KMS-11 (cell line): ENCODE measurements around the gene CLEC17A.

Experiments
- H2AFZ ChIP-seq: fragments of 200-600 bp; sonication (generic); 2 replicates; pipeline ENCODE4 v1.6.1; 2016; ENCODE audit warnings: antibody characterized with exemption, mixed run types, low read depth
- H3K27ac ChIP-seq: fragments of 200-600 bp; sonication (generic); 2 replicates; pipeline ENCODE4 v1.6.1; 2016; ENCODE audit warnings: mild to moderate bottlenecking, mixed run types
- H3K27me3 ChIP-seq: fragments of 200-600 bp; sonication (generic); 2 replicates; pipeline ENCODE4 v1.6.1; 2017; ENCODE audit warnings: mild to moderate bottlenecking, low read depth, mixed run types, moderate library complexity; ENCODE audit not compliant: insufficient read depth
- H3K36me3 ChIP-seq: fragments of 200-600 bp; sonication (generic); 2 replicates; pipeline ENCODE4 v1.6.1; 2017; ENCODE audit warnings: mild to moderate bottlenecking, mixed run types; ENCODE audit not compliant: insufficient read depth
- H3K4me1 ChIP-seq: fragments of 200-600 bp; sonication (generic); 2 replicates; pipeline ENCODE4 v1.6.1; 2016; ENCODE audit warnings: mild to moderate bottlenecking, low read depth, mixed run types; ENCODE audit not compliant: poor library complexity, severe bottlenecking
- H3K4me2 ChIP-seq: fragments of 200-600 bp; sonication (generic); 2 replicates; pipeline ENCODE4 v1.7.0; 2016; ENCODE audit warnings: mild to moderate bottlenecking, mixed run types
- H3K4me3 ChIP-seq: fragments of 200-600 bp; sonication (generic); IDR thresholded peaks from 2 replicates; pipeline ENCODE4 v1.6.1; 2017; ENCODE audit warnings: low read depth, low read length, mixed read lengths; ENCODE audit not compliant: insufficient read depth
- H3K79me2 ChIP-seq: fragments of 200-600 bp; sonication (generic); 2 replicates; pipeline ENCODE4 v1.6.1; 2016; ENCODE audit warnings: low read depth, mixed run types; ENCODE audit not compliant: insufficient read depth
- H3K9ac ChIP-seq: fragments of 200-600 bp; sonication (generic); 2 replicates; pipeline ENCODE4 v1.6.1; 2016; ENCODE audit warnings: mild to moderate bottlenecking, mixed run types
- H4K20me1 ChIP-seq: fragments of 200-600 bp; sonication (generic); 2 replicates; pipeline ENCODE4 v1.6.1; 2016; ENCODE audit warnings: mild to moderate bottlenecking, mixed run types; ENCODE audit not compliant: insufficient read depth
- TF ChIP-seq, protein P1 (sequence below): fragments of 200-600 bp; sonication (generic); conservative IDR thresholded peaks from 2 replicates; pipeline ENCODE4 v1.6.1; 2017; ENCODE audit warnings: low read depth, mild to moderate bottlenecking, antibody characterized with exemption, low read length, moderate library complexity, mixed read lengths

CLEC17A gene

DNA sequence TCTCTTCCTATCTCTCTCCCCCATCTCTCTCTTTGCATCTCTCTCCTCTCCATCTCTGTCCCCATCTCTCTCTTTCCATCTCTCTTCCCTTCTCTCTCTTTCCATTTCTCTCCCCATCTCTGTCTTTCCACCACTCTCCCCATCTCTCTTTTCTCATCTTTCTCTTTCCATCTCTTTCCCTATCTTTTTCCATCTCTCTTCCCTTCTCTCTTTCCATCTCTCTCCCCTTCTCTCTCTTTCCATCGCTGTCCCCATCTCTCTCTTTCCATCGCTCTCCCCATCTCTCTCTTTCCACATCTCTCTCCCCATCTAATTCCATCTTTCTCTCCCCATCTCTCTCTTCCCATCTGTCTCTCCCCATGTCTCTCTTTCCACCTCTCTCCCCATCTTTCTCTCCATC lies 67.3 kb downstream of the CLEC17A start:
- TF ChIP-seq, protein P1, sequence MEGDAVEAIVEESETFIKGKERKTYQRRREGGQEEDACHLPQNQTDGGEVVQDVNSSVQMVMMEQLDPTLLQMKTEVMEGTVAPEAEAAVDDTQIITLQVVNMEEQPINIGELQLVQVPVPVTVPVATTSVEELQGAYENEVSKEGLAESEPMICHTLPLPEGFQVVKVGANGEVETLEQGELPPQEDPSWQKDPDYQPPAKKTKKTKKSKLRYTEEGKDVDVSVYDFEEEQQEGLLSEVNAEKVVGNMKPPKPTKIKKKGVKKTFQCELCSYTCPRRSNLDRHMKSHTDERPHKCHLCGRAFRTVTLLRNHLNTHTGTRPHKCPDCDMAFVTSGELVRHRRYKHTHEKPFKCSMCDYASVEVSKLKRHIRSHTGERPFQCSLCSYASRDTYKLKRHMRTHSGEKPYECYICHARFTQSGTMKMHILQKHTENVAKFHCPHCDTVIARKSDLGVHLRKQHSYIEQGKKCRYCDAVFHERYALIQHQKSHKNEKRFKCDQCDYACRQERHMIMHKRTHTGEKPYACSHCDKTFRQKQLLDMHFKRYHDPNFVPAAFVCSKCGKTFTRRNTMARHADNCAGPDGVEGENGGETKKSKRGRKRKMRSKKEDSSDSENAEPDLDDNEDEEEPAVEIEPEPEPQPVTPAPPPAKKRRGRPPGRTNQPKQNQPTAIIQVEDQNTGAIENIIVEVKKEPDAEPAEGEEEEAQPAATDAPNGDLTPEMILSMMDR = no peak
- no peaks in the 10 kb centered on the region for H3K4me1 ChIP-seq
- H3K9ac ChIP-seq = no peak overlapping the region
- peaks cover 2% of the 10 kb centered on the region; the same call in 1 of the 2 replicates for H3K27me3 ChIP-seq
- H3K27ac ChIP-seq = no peak overlapping the region
- no peak overlapping the region for H3K4me3 ChIP-seq
- H3K79me2 ChIP-seq = no peaks in the 10 kb centered on the region
- H3K36me3 ChIP-seq = no peaks in the 10 kb centered on the region
- no peak overlapping the region for H3K4me2 ChIP-seq
- H2AFZ ChIP-seq = no peak overlapping the region
- no peaks in the 10 kb centered on the region for H4K20me1 ChIP-seq

DNA sequence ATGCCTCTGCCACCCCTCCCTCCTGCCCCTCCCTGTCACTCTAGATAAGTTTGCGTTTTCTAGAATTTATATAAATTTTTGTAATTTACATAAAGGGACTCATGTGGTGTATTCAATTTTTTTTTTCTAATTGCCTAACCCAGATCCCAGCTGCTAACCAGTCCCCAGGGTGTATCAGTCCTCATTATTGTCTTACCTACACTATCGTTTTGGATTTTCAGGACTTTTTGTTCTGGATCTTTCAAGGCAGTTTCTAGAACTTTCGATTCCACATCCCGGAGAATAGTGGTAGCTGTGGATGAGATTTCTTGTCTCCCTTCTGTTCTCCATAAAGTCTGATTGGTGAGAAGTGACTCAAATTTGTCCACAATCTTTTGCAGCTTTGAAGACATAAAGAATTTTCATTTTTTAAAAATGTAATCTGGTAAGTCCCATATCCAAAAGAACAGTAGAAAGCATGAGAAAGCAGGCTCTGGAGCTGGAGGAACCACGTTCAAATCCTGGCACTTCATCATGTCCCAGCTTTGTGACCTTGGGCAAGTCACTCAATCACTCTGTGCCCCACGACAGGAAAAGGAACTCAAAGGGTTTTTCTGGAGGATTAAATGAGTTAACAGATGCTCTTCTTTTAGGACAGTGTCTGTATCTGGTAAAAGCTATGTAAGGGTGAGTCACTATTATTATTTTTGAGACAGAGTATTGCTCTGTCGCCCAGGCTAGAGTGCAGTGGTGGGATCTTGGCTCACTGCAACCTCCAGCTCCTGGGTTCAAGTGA lies 72.1 kb downstream of the CLEC17A start:
- H2AFZ ChIP-seq = no peak overlapping the region
- TF ChIP-seq, protein P1 = no peak
- H3K4me1 ChIP-seq = no peaks in the 10 kb centered on the region
- H3K27me3 ChIP-seq = peaks cover 3% of the 10 kb centered on the region; the same call in 1 of the 2 replicates
- no peak overlapping the region for H3K4me3 ChIP-seq
- H3K36me3 ChIP-seq = no peaks in the 10 kb centered on the region
- no peaks in the 10 kb centered on the region for H4K20me1 ChIP-seq
- no peak overlapping the region for H3K27ac ChIP-seq
- no peak overlapping the region for H3K4me2 ChIP-seq
- no peak overlapping the region for H3K9ac ChIP-seq
- no peaks in the 10 kb centered on the region for H3K79me2 ChIP-seq

- Histone ChIP-seq H4K20me1 (no peaks in the 10 kb centered on the region), H3K27ac (no peak overlapping the region), H3K27me3 (peaks cover 3% of the 10 kb centered on the region; the same call in 1 of the 2 replicates), H3K4me2 (no peak overlapping the region), H3K4me1 (no peaks in the 10 kb centered on the region), H3K4me3 (no peak overlapping the region), H3K36me3 (no peaks in the 10 kb centered on the region), H2AFZ (no peak overlapping the region), H3K9ac (no peak overlapping the region), H3K79me2 (no peaks in the 10 kb centered on the region)
- TF ChIP-seq, protein P1 = no peak
Observed at GRCh38 chr19:14655726-14656125, 72.8 kb downstream of the CLEC17A start.

- Histone ChIP-seq H2AFZ (no peak overlapping the region), H3K9ac (no peak overlapping the region), H3K4me3 (no peak overlapping the region), H3K27ac (no peak overlapping the region), H3K36me3 (no peaks in the 10 kb centered on the region), H4K20me1 (no peaks in the 10 kb centered on the region), H3K27me3 (peaks cover 3% of the 10 kb centered on the region; the same call in 1 of the 2 replicates), H3K79me2 (no peaks in the 10 kb centered on the region), H3K4me2 (no peak overlapping the region), H3K4me1 (no peaks in the 10 kb centered on the region)
- TF ChIP-seq, protein P1 = no peak
Observed at GRCh38 chr19:14659874-14660489, 77.1 kb downstream of the CLEC17A start.
